GM11168 (cell line): ENCODE measurements around the gene RRBP1.
"Not testable (repeated sequence)": the region's sequence is repeated elsewhere in the genome, so short reads cannot be mapped to it uniquely, and the experiment has no call there.

Source experiments
- in situ Hi-C: fragments of 300-500 bp; cut with MboI; formaldehyde crosslinking; loops from one replicate; pipeline ENCODE4 v1.12.0; 2022; ENCODE audit warnings: low sequenced_read_pairs; ENCODE audit not compliant: unreplicated experiment

Gene RRBP1

GRCh38 chr20:17710379-17711266, 28.6 kb upstream of the RRBP1 start:
- in situ Hi-C loops = no loop called here

GRCh38 chr20:17709361-17710293, 27.6 kb upstream of the RRBP1 start:
- in situ Hi-C loops = no loop called here

- in situ Hi-C loops = no loop called here
Observed at GRCh38 chr20:17708675-17709360, 26.8 kb upstream of the RRBP1 start.

GRCh38 chr20:17707951-17708350, 25.9 kb upstream of the RRBP1 start:
- in situ Hi-C loops = not testable (repeated sequence)

GRCh38 chr20:17706632-17707031, 24.6 kb upstream of the RRBP1 start:
- in situ Hi-C loops = no loop called here

GRCh38 chr20:17705916-17706315, 23.9 kb upstream of the RRBP1 start:
- in situ Hi-C loops = no loop called here

GRCh38 chr20:17704589-17705317, 22.7 kb upstream of the RRBP1 start:
- in situ Hi-C loops = no loop called here

- in situ Hi-C loops = no loop called here
Observed at GRCh38 chr20:17701826-17702225, 19.8 kb upstream of the RRBP1 start.

GRCh38 chr20:17700637-17701036, 18.6 kb upstream of the RRBP1 start:
- in situ Hi-C loops = no loop called here

GRCh38 chr20:17699931-17700351, 17.9 kb upstream of the RRBP1 start, which contains the start of gene BANF2:
Gene BANF2 (plus strand): TSS chr20:17699966. CDS start chr20:17725026, 25,060 bp downstream.
- in situ Hi-C loops = no loop called here

- in situ Hi-C loops = no loop called here
Observed at GRCh38 chr20:17698384-17698783, 16.3 kb upstream of the RRBP1 start.

GRCh38 chr20:17697171-17697570, 15.1 kb upstream of the RRBP1 start:
- in situ Hi-C loops = no loop called here

- in situ Hi-C loops = no loop called here
Observed at GRCh38 chr20:17696287-17696686, 14.2 kb upstream of the RRBP1 start.

- in situ Hi-C loops = no loop called here
Observed at GRCh38 chr20:17694767-17695166, 12.7 kb upstream of the RRBP1 start.

- in situ Hi-C loops = no loop called here
Observed at GRCh38 chr20:17693444-17694001, 11.5 kb upstream of the RRBP1 start.

GRCh38 chr20:17691758-17692157, 9.7 kb upstream of the RRBP1 start:
- in situ Hi-C loops = no loop called here

GRCh38 chr20:17690144-17690543, 8.1 kb upstream of the RRBP1 start:
- in situ Hi-C loops = no loop called here

GRCh38 chr20:17688965-17689364, 6.9 kb upstream of the RRBP1 start:
- in situ Hi-C loops = no loop called here

- in situ Hi-C loops = no loop called here
Observed at GRCh38 chr20:17687800-17688199, 5.8 kb upstream of the RRBP1 start.
